Forelimb muscle (tissue), 1 donor: ENCODE data around the gene HS6ST3. TPM values are rescaled to one million over a fixed set of nuclear protein-coding genes. Genes with fewer than 3 reads are reported as not detected.

Experiments used
- DNase-seq: peaks from one replicate; pipeline ENCODE4 v3.0.0-alpha.2; 2013; ENCODE audit warnings: low read depth
- polyA plus RNA-seq: library from polyadenylated mRNA; unstranded; fragments of 120-200 nt; gene quantifications from one replicate; pipeline ENCODE4 v1.2.1, GENCODE V29; 2013; ENCODE audit not compliant: insufficient read length

HS6ST3 gene
- polyA plus RNA-seq, 1 donor = 0.18 TPM

GRCh38 chr13:96825653-96826052 lies 735.7 kb downstream of the HS6ST3 start:
- DNase-seq = no peak

- no peak for DNase-seq
Measured at GRCh38 chr13:96834626-96835025, 744.7 kb downstream of the HS6ST3 start.

GRCh38 chr13:96835546-96835945 lies 745.6 kb downstream of the HS6ST3 start:
- DNase-seq = no peak

GRCh38 chr13:96836733-96837132 lies 746.8 kb downstream of the HS6ST3 start:
- DNase-seq = no peak

- DNase-seq = no peak
Measured at GRCh38 chr13:96837809-96838208, 747.9 kb downstream of the HS6ST3 start.

- DNase-seq = no peak
Measured at GRCh38 chr13:96844195-96844594, 754.3 kb downstream of the HS6ST3 start.

GRCh38 chr13:96844616-96845015 lies 754.7 kb downstream of the HS6ST3 start:
- DNase-seq = no peak

GRCh38 chr13:96848286-96848685 lies 758.4 kb downstream of the HS6ST3 start:
- no peak for DNase-seq

GRCh38 chr13:96849091-96849490 lies 759.2 kb downstream of the HS6ST3 start:
- no peak for DNase-seq

- no peak for DNase-seq
Measured at GRCh38 chr13:96850538-96851145, 760.7 kb downstream of the HS6ST3 start.

- DNase-seq = no peak
Measured at GRCh38 chr13:96851856-96852445, 762.0 kb downstream of the HS6ST3 start.

GRCh38 chr13:96858133-96858826 lies 768.4 kb downstream of the HS6ST3 start:
- DNase-seq = no peak

- no peak for DNase-seq
Measured at GRCh38 chr13:96860882-96861281, 771.0 kb downstream of the HS6ST3 start.

GRCh38 chr13:96862093-96862492 lies 772.2 kb downstream of the HS6ST3 start:
- no peak for DNase-seq

- DNase-seq = no peak
Measured at GRCh38 chr13:96862999-96863398, 773.1 kb downstream of the HS6ST3 start.

GRCh38 chr13:96871469-96871868 lies 781.6 kb downstream of the HS6ST3 start:
- no peak for DNase-seq

GRCh38 chr13:96880419-96880818 lies 790.5 kb downstream of the HS6ST3 start:
- no peak for DNase-seq

Other genes with a start within 250 kb of the HS6ST3 start
- 21.9 TPM for gene UGGT2, start 36.7 kb upstream of the HS6ST3 start, polyA plus RNA-seq